Measurements from ENCODE around the gene CITED2. TPM values are rescaled to one million over a fixed set of nuclear protein-coding genes. Genes with fewer than 3 reads are reported as not detected.
A peak's percentile ranks its signal among the peaks of the same experiment; 100 is the strongest.

Gene CITED2
- total RNA-seq, 2 experiments from 2014 or later: 37.5 to 39.7 TPM

DNA sequence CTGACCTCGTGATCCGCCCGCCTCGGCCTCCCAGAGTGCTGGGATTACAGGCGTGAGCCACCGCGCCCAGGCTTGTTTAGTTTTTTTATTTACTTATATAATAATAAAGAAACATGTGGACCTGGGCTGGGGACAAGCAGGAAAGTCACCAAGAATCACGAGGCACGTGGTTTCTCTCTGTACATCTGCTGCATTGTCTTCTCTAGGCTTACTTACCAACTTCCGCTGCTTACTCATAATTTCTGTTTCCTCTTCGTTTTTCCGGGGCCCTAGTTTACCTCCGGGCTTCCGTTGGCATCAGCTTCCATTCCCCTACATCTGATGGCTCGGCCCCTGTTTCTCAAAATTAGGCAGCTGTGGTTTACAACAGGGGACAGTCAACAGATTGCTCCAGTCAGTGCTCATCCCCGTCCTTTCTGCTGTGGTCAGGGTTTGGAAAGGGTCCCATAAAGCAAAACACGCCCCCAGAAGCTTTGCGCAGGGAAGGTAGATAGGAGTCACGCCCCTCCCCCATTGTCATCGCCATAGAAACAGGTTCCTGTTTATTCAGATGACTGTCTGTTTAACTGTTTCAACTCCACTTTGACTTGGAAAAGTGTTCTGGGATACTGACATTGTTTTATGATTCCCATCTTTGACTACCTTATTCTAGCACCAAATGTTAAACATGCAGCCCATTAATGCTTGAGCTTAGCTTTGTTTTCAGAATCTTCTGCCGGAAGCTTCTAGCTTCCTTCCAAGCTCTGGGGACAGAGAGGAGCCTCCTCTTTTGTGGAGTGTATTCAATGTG, 50.7 kb downstream of the CITED2 start:
- Mint-ChIP-seq H3K9me3 (peaks cover 11% of the 10 kb centered on the region), H3K4me3 (peak overlapping the region; percentile 66), H3K4me1 (ENCODE audit: low read depth) (peaks cover 30% of the 10 kb centered on the region), H3K27ac (peak overlapping the region; percentile 97), H3K27me3 (no peaks in the 10 kb centered on the region), H3K36me3 (ENCODE audit: low read depth) (peaks cover 15% of the 10 kb centered on the region)
- intact Hi-C loops (cut with micrococcal nuclease): no loop called here
- ChIA-PET POLR2A (interaction anchor here (0.6 to 1.3 kb wide), 8 partner anchors 8 to 1462 kb away, joined by 3 to 9 read pairs (median 3); partner anchors contain the start of genes CITED2 and TXLNB), CTCF (interaction anchor here (0.6 to 1.4 kb wide), 9 partner anchors 18 to 198 kb away, joined by 3 to 5 read pairs (median 3); no protein-coding TSS in a partner anchor)
- TF ChIP-seq, protein P1, sequence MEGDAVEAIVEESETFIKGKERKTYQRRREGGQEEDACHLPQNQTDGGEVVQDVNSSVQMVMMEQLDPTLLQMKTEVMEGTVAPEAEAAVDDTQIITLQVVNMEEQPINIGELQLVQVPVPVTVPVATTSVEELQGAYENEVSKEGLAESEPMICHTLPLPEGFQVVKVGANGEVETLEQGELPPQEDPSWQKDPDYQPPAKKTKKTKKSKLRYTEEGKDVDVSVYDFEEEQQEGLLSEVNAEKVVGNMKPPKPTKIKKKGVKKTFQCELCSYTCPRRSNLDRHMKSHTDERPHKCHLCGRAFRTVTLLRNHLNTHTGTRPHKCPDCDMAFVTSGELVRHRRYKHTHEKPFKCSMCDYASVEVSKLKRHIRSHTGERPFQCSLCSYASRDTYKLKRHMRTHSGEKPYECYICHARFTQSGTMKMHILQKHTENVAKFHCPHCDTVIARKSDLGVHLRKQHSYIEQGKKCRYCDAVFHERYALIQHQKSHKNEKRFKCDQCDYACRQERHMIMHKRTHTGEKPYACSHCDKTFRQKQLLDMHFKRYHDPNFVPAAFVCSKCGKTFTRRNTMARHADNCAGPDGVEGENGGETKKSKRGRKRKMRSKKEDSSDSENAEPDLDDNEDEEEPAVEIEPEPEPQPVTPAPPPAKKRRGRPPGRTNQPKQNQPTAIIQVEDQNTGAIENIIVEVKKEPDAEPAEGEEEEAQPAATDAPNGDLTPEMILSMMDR (IDR thresholded peaks at IDR 0.05): no peak
- ATAC-seq: peak; percentile 91
- peak; percentile 91 for DNase-seq

Other genes with a start within 250 kb of the CITED2 start
- 10 to 100 TPM; 45.4 to 47.1 TPM for gene HECA, start 239.6 kb downstream of the CITED2 start, total RNA-seq
- gene TXLNB, start 82.7 kb downstream of the CITED2 start, total RNA-seq: under 1 TPM; 0.11 to 0.22 TPM

Data from activated CD8-positive, alpha-beta T cell treated with anti-CD3 and anti-CD28 coated beads for 36 hours (primary cell).